Measurements from ENCODE around the gene CHST14. TPM values are rescaled to one million over a fixed set of nuclear protein-coding genes. Genes with fewer than 3 reads are reported as not detected.

The CHST14 gene
- total RNA-seq, 3 donors from 2014 or later = 8.8 to 10.8 (median 9.3) TPM

DNA sequence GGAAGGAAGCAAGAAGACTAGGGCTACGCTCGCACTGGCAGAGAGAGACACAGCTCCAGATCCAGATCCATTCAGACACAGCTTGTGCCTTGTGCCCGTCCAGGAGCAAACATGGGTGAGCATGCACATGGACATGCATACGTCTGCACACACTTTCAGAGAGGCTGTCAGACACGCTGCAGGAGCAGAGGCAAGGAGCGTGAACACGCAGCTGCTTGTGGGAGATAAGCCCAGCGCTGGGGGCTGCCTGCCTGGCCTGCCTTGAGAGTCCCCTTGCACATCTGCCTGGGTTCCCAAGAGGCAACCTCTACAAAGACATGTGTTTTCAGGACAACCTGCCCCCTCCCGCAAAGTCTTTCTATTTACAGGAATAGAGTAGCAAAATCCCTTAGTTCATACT lies 43.6 kb upstream of the CHST14 start:
- H3K4me3 ChIP-seq = no peak overlapping the region
- H3K36me3 ChIP-seq = no peaks in the 10 kb centered on the region
- intact Hi-C loops (cut with DNase I; ENCODE audit: low total_unique reads) = loop anchor here (5.0 to 10.0 kb wide), 2 partner anchors 62 to 830 kb away; no protein-coding TSS in a partner anchor
- H3K27ac ChIP-seq = no peak overlapping the region
- no peaks in the 10 kb centered on the region for H3K4me1 ChIP-seq
- DNase-seq (ENCODE audit: low spot score in 2 of 2) = no peak
- TF ChIP-seq POLR2A (IDR thresholded peaks at IDR 0.05) (no peak), POLR2AphosphoS5 (IDR thresholded peaks at IDR 0.05) (no peak)
- TF ChIP-seq, protein P1, sequence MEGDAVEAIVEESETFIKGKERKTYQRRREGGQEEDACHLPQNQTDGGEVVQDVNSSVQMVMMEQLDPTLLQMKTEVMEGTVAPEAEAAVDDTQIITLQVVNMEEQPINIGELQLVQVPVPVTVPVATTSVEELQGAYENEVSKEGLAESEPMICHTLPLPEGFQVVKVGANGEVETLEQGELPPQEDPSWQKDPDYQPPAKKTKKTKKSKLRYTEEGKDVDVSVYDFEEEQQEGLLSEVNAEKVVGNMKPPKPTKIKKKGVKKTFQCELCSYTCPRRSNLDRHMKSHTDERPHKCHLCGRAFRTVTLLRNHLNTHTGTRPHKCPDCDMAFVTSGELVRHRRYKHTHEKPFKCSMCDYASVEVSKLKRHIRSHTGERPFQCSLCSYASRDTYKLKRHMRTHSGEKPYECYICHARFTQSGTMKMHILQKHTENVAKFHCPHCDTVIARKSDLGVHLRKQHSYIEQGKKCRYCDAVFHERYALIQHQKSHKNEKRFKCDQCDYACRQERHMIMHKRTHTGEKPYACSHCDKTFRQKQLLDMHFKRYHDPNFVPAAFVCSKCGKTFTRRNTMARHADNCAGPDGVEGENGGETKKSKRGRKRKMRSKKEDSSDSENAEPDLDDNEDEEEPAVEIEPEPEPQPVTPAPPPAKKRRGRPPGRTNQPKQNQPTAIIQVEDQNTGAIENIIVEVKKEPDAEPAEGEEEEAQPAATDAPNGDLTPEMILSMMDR (IDR thresholded peaks at IDR 0.05) = no peak
- H3K9me3 ChIP-seq = no peaks in the 10 kb centered on the region
- H3K27me3 ChIP-seq = no peaks in the 10 kb centered on the region

DNA sequence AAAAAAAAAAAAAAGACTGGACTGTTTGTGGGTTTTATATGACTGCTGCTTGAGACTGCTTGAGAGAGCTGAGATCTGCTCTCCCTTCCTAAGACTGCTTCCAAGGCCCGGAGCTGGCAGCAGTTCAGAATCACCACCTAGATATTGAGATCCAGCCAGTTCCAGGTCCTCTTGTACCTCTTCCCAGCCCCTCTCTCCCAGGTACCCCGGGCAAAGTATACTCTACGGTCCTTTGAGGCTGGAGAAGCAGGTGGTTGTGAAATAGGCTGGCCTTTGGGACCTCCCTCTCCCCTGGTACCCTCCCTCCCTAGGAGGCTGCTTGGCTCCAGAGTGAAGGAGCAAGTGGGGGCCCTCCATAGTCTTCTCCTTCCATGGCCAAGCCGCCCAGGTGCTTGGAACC lies 42.6 kb upstream of the CHST14 start:
- intact Hi-C loops (cut with DNase I; ENCODE audit: low total_unique reads) = loop anchor here (5.0 to 10.0 kb wide), 2 partner anchors 63 to 829 kb away; no protein-coding TSS in a partner anchor
- no peaks in the 10 kb centered on the region for H3K9me3 ChIP-seq
- no peak for DNase-seq (ENCODE audit: low spot score in 2 of 2)
- no peaks in the 10 kb centered on the region for H3K4me1 ChIP-seq
- H3K36me3 ChIP-seq = no peaks in the 10 kb centered on the region
- no peak overlapping the region for H3K27ac ChIP-seq
- no peak overlapping the region for H3K4me3 ChIP-seq
- TF ChIP-seq POLR2AphosphoS5 (IDR thresholded peaks at IDR 0.05) = no peak
- H3K27me3 ChIP-seq = no peaks in the 10 kb centered on the region

DNA sequence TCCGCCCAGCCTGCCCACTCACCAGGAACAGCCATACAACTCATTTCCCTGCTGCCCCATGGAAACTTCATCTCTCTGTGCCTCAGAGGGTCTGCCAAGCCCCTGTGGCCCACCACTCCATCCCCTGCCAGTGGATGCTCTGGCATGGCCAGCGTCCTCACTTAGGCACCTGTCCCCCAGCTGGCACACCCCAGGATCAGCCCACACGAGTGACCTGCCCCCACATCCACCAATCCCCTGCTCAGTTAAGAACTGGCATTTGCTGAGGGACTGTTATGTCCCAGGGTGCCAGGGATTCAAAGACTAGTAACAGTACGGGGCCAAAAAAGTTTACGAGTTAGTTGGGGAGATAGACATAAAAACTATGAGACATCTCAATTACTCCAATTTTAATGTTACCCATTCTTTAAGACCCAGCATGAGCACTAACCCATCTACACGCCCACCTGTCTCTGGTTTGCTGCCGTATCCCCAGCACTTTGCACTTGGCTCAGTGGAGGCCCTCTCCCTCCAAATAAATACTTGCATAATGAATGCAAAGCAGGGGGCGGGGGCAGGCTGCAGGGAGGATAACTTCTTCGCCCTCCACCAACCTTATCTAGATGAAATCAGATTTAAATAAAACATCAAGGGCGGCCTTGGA lies 41.6 kb upstream of the CHST14 start:
- no peak for DNase-seq (ENCODE audit: low spot score in 2 of 2)
- H3K9me3 ChIP-seq = no peaks in the 10 kb centered on the region
- no peak overlapping the region for H3K4me3 ChIP-seq
- intact Hi-C loops (cut with DNase I; ENCODE audit: low total_unique reads) = loop anchor here (5.0 to 10.0 kb wide), 2 partner anchors 64 to 828 kb away; no protein-coding TSS in a partner anchor
- no peaks in the 10 kb centered on the region for H3K36me3 ChIP-seq
- no peaks in the 10 kb centered on the region for H3K4me1 ChIP-seq
- TF ChIP-seq, protein P1 (IDR thresholded peaks at IDR 0.05) = no peak
- no peak for TF ChIP-seq POLR2AphosphoS5 (IDR thresholded peaks at IDR 0.05)
- no peak for TF ChIP-seq POLR2A (IDR thresholded peaks at IDR 0.05)
- no peak overlapping the region for H3K27ac ChIP-seq
- H3K27me3 ChIP-seq = no peaks in the 10 kb centered on the region

DNA sequence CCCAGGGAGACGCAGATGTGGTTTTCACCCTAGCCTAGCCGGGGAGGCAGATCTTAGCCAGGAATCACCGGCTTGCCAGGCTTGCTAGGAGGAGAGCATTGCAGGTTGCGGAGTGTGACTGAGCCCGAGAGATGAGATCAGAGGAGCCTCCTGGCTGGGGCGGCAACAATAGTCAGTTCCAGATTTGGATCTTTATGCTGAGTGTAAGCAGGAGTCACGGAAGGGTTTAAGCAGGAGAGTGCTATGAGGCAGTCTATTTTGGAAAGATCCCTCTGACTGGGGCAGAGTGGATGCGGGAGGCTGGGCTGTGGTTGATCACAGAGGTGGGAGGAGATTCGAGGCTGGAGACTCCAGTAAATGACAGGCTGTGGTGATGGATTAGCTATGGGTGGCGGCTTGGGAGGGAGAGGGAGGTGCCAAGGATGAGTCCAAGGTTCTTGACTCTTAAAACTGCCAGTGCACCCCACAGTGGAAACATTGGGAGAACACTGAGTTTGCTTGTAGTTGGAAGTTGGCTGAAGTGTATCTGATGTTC lies 40.4 kb upstream of the CHST14 start:
- intact Hi-C loops (cut with DNase I; ENCODE audit: low total_unique reads) = no loop called here

DNA sequence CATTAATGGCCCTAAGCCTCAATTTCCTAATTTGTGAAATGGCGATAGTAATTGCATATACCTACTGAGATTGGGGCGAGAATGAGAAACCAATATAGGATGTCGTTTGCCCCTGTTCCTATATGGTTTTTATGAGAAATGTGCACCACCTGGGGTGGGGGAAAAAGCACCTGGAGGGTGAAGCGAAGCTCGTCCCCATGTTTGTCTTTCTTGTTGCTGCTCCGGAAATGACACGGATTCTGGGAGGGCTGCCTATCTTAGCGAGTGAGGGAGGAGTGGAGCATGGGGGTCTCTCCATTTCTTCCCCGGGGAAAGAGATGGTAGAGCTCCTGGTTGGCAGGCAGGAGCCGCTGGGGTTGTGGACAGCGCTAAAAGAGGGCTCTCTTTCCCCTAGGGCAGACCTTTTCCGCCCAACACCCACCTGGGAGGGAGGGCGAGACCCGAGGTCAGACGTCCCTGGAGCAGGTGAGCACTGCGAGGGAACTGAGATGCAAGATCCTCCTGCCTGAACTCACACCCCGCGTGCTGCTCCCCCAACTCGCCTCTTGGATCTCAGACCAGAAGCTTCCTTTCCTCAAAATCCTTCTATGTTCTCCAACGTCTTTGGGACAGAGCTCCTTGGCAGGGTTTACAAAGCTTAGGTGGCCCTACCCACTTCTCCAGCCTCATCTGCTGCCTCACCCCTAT lies 35.6 kb upstream of the CHST14 start:
- H3K27ac ChIP-seq = no peak overlapping the region
- TF ChIP-seq, protein P1 (IDR thresholded peaks at IDR 0.05) = no peak
- no peak for TF ChIP-seq POLR2AphosphoS5 (IDR thresholded peaks at IDR 0.05)
- TF ChIP-seq POLR2A (IDR thresholded peaks at IDR 0.05) = no peak
- no peaks in the 10 kb centered on the region for H3K27me3 ChIP-seq
- no peak for DNase-seq (ENCODE audit: low spot score in 2 of 2)
- H3K4me3 ChIP-seq = peak overlapping the region in 2 of 3 donors; percentile 54 to 73
- peaks cover 9 to 12% of the 10 kb centered on the region in 2 donors for H3K4me1 ChIP-seq
- H3K9me3 ChIP-seq = no peaks in the 10 kb centered on the region
- no peaks in the 10 kb centered on the region for H3K36me3 ChIP-seq
- intact Hi-C loops (cut with DNase I; ENCODE audit: low total_unique reads) = no loop called here

More for the DNA sequence above, 40.4 kb upstream of the CHST14 start:
- no peaks in the 10 kb centered on the region for H3K36me3 ChIP-seq
- H3K9me3 ChIP-seq = no peaks in the 10 kb centered on the region
- no peaks in the 10 kb centered on the region for H3K4me1 ChIP-seq
- DNase-seq (ENCODE audit: low spot score in 2 of 2) = no peak
- no peaks in the 10 kb centered on the region for H3K27me3 ChIP-seq
- H3K4me3 ChIP-seq = no peak overlapping the region
- TF ChIP-seq, protein P1 (IDR thresholded peaks at IDR 0.05) = no peak
- TF ChIP-seq POLR2AphosphoS5 (IDR thresholded peaks at IDR 0.05) (no peak), POLR2A (IDR thresholded peaks at IDR 0.05) (no peak)
- no peak overlapping the region for H3K27ac ChIP-seq

All from breast epithelium (tissue), 4 donors.